Measurements from ENCODE around the gene WDR62.
"Not testable (repeated sequence)": the region's sequence is repeated elsewhere in the genome, so short reads cannot be mapped to it uniquely, and the experiment has no call there.

The WDR62 gene

GRCh38 chr19:36112678-36113077 is 58.0 kb downstream of the WDR62 start:
- no peak for DNase-seq (ENCODE audit: low spot score)

- no peak for DNase-seq (ENCODE audit: low spot score)
Measured at GRCh38 chr19:36113425-36113824, 58.7 kb downstream of the WDR62 start.

- no peak for DNase-seq (ENCODE audit: low spot score)
Measured at GRCh38 chr19:36113894-36114720, 59.4 kb downstream of the WDR62 start.

- DNase-seq (ENCODE audit: low spot score), result peak; percentile 97
Measured at GRCh38 chr19:36114721-36115452, 60.2 kb downstream of the WDR62 start, which contains the start of gene POLR2I. Gene POLR2I, minus strand, starts transcription at chr19:36114875. Its CDS starts 19 bp downstream, at chr19:36114856.

- DNase-seq (ENCODE audit: low spot score), result no peak
Measured at GRCh38 chr19:36115453-36116343, 61.0 kb downstream of the WDR62 start, which contains the start of gene TBCB. Gene TBCB, plus strand, starts transcription at chr19:36115468. Its CDS starts 93 bp downstream, at chr19:36115561.

GRCh38 chr19:36116344-36116637 is 61.6 kb downstream of the WDR62 start:
- no peak for DNase-seq (ENCODE audit: low spot score)

GRCh38 chr19:36120092-36120983 is 65.6 kb downstream of the WDR62 start:
- DNase-seq (ENCODE audit: low spot score), result no peak

GRCh38 chr19:36120984-36121358 is 66.3 kb downstream of the WDR62 start:
- no peak for DNase-seq (ENCODE audit: low spot score)

GRCh38 chr19:36121486-36122124 is 66.9 kb downstream of the WDR62 start:
- DNase-seq (ENCODE audit: low spot score), result no peak

- DNase-seq (ENCODE audit: low spot score), result no peak
Measured at GRCh38 chr19:36125557-36125956, 70.9 kb downstream of the WDR62 start.

- no peak for DNase-seq (ENCODE audit: low spot score)
Measured at GRCh38 chr19:36128392-36128736, 73.7 kb downstream of the WDR62 start.

GRCh38 chr19:36131221-36131620 is 76.5 kb downstream of the WDR62 start:
- DNase-seq (ENCODE audit: low spot score), result not testable (repeated sequence)

- not testable (repeated sequence) for DNase-seq (ENCODE audit: low spot score)
Measured at GRCh38 chr19:36134867-36135266, 80.2 kb downstream of the WDR62 start.

GRCh38 chr19:36136964-36137686 is 82.4 kb downstream of the WDR62 start:
- peak; percentile 70 for DNase-seq (ENCODE audit: low spot score)

- no peak for DNase-seq (ENCODE audit: low spot score)
Measured at GRCh38 chr19:36139120-36139472, 84.4 kb downstream of the WDR62 start.

- DNase-seq (ENCODE audit: low spot score), result peak; percentile 98
Measured at GRCh38 chr19:36139473-36140303, 85.0 kb downstream of the WDR62 start, which contains the start of gene CAPNS1. Gene CAPNS1, plus strand, starts transcription at chr19:36140066. Its CDS starts 946 bp downstream, at chr19:36141012.

GRCh38 chr19:36140304-36141038 is 85.8 kb downstream of the WDR62 start:
- peak; percentile 64 for DNase-seq (ENCODE audit: low spot score)
